SK-N-SH treated with all-trans-retinoic acid at 6 μM for 48 hours (cell line): ENCODE data around the gene EPN3.

Experiments used
- ARNTL ChIP-seq: fragments of 450-650 bp; formaldehyde crosslinking; IDR thresholded peaks from 2 replicates; pipeline ENCODE4 v1.5.0; 2020; ENCODE audit warnings: low read depth, mild to moderate bottlenecking, moderate library complexity, borderline replicate concordance
- GLIS3 ChIP-seq: fragments of 250-450 bp; sonication (Bioruptor Pico); IDR thresholded peaks from 2 replicates; pipeline ENCODE4 v1.5.0; 2020; ENCODE audit warnings: mild to moderate bottlenecking, moderate library complexity
- OSR1 ChIP-seq: fragments of 250-450 bp; sonication (Bioruptor Pico); IDR thresholded peaks from 2 replicates; pipeline ENCODE4 v1.8.0; 2022; ENCODE audit warnings: moderate library complexity, mild to moderate bottlenecking, inconsistent platforms
- PATZ1 ChIP-seq: fragments of 250-450 bp; sonication (Bioruptor Pico); IDR thresholded peaks from 2 replicates; pipeline ENCODE4 v1.8.0; 2020; ENCODE audit warnings: mild to moderate bottlenecking, moderate library complexity, borderline replicate concordance
- POU6F1 ChIP-seq: fragments of 250-450 bp; sonication (Bioruptor Pico); IDR thresholded peaks from 2 replicates; pipeline ENCODE4 v1.8.0; 2021; ENCODE audit warnings: low read depth, mild to moderate bottlenecking, moderate library complexity, borderline replicate concordance
- SNAI2 ChIP-seq: fragments of 250-450 bp; sonication (Bioruptor Pico); IDR thresholded peaks from 2 replicates; pipeline ENCODE4 v1.5.0; 2020; ENCODE audit warnings: mild to moderate bottlenecking, moderate library complexity
- TCF4 ChIP-seq: fragments of 250-450 bp; sonication (Bioruptor Pico); IDR thresholded peaks from 2 replicates; pipeline ENCODE4 v1.8.0; 2021; ENCODE audit warnings: mild to moderate bottlenecking, moderate library complexity, borderline replicate concordance
- TOX ChIP-seq: fragments of 250-450 bp; sonication (Bioruptor Pico); IDR thresholded peaks from 2 replicates; pipeline ENCODE4 v1.8.0; 2021; ENCODE audit warnings: mild to moderate bottlenecking, moderate library complexity, borderline replicate concordance
- ZFP3 ChIP-seq: fragments of 250-450 bp; sonication (Bioruptor Pico); IDR thresholded peaks from 2 replicates; pipeline ENCODE4 v1.5.0; 2020; ENCODE audit warnings: mild to moderate bottlenecking, moderate library complexity
- ZNF565 ChIP-seq: fragments of 450-650 bp; formaldehyde crosslinking; conservative IDR thresholded peaks from 2 replicates; pipeline ENCODE4 v1.5.0; 2020; ENCODE audit warnings: low read depth, mild to moderate bottlenecking, moderate library complexity
- ZNF8 ChIP-seq: fragments of 450-650 bp; formaldehyde crosslinking; IDR thresholded peaks from 2 replicates; pipeline ENCODE4 v1.5.0; 2020; ENCODE audit warnings: mild to moderate bottlenecking, moderate library complexity

GRCh38 chr17:50548831-50549230, 16.3 kb downstream of the EPN3 start:
- no peak for TF ChIP-seq PATZ1 (CRISPR knock-in tag)
- TF ChIP-seq ZFP3 (CRISPR knock-in tag), result no peak
- no peak for TF ChIP-seq TCF4 (CRISPR knock-in tag)
- no peak for TF ChIP-seq ZNF8 (CRISPR knock-in tag)
- TF ChIP-seq ZNF565 (CRISPR knock-in tag), result no peak
- no peak for TF ChIP-seq ARNTL (CRISPR knock-in tag)
- TF ChIP-seq POU6F1 (CRISPR knock-in tag), result no peak
- no peak for TF ChIP-seq OSR1
- TF ChIP-seq GLIS3 (CRISPR knock-in tag), result no peak
- no peak for TF ChIP-seq SNAI2 (CRISPR knock-in tag)
- no peak for TF ChIP-seq TOX (CRISPR knock-in tag)
